ENCODE measurements around the gene CACNG5.

CACNG5 gene

GRCh38 chr17:66841328-66841727 is 6.4 kb downstream of the CACNG5 start:
- H3K27me3 ChIP-seq (ENCODE audit: insufficient read depth, low read length, poor library complexity) = no peaks in the 10 kb centered on the region
- no peaks in the 10 kb centered on the region for H3K36me3 ChIP-seq (ENCODE audit: insufficient read depth, low read length)

DNA sequence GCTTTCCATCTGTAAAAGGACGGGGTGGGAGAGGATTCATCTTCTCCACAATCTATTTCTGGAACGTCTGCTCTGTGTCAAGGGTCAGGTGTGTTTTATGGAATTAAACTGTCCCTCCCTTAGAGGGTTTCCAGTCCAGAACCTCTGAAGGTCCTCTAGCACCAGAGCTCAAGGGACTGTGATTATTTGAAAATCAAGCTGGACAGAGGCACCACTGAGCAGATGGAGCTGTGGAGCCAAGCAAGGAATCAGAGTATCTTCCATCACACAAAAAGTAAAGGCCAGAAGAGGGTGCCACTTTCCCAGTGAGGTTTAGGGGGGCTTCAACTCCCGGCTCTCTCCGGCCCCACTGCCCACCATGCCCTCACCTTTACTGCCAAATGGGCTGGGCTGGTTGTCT is 6.8 kb downstream of the CACNG5 start:
- H3K4me1 ChIP-seq (ENCODE audit: insufficient read depth, low read length) = no peaks in the 10 kb centered on the region
- TF ChIP-seq, protein P1, sequence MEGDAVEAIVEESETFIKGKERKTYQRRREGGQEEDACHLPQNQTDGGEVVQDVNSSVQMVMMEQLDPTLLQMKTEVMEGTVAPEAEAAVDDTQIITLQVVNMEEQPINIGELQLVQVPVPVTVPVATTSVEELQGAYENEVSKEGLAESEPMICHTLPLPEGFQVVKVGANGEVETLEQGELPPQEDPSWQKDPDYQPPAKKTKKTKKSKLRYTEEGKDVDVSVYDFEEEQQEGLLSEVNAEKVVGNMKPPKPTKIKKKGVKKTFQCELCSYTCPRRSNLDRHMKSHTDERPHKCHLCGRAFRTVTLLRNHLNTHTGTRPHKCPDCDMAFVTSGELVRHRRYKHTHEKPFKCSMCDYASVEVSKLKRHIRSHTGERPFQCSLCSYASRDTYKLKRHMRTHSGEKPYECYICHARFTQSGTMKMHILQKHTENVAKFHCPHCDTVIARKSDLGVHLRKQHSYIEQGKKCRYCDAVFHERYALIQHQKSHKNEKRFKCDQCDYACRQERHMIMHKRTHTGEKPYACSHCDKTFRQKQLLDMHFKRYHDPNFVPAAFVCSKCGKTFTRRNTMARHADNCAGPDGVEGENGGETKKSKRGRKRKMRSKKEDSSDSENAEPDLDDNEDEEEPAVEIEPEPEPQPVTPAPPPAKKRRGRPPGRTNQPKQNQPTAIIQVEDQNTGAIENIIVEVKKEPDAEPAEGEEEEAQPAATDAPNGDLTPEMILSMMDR (IDR thresholded peaks at IDR 0.05; ENCODE audit: borderline replicate concordance, extremely low read depth, low read length, poor library complexity, severe bottlenecking) = no peak
- TF ChIP-seq EZH2 (IDR thresholded peaks at IDR 0.05; ENCODE audit: borderline replicate concordance, low read depth, low read length, severe bottlenecking) = no peak

More at GRCh38 chr17:66841328-66841727, 6.4 kb downstream of the CACNG5 start:
- Histone ChIP-seq H4K20me1 (ENCODE audit: insufficient read depth, low read length) (peaks cover 3% of the 10 kb centered on the region; the same call in 1 of the 2 replicates), H3K4me2 (ENCODE audit: insufficient read depth, low read length) (no peak overlapping the region), H3K79me2 (ENCODE audit: insufficient read depth, low read length) (no peaks in the 10 kb centered on the region), H3K27ac (ENCODE audit: low read length) (no peak overlapping the region), H3K9me3 (ENCODE audit: insufficient read depth, low read length, severe bottlenecking) (peaks cover 3% of the 10 kb centered on the region), H3K9ac (ENCODE audit: low read depth, low read length) (no peak overlapping the region), H3K4me3 (ENCODE audit: low read depth in 1 of 2, low read length in 2 of 2) (no peak overlapping the region), H2AFZ (ENCODE audit: low read depth, low read length) (no peak overlapping the region), H3K4me1 (ENCODE audit: insufficient read depth, low read length) (no peaks in the 10 kb centered on the region)
- DNase-seq (no peak), ATAC-seq (ENCODE audit: insufficient read depth, low read depth) (no peak)
- TF ChIP-seq, protein P1 (IDR thresholded peaks at IDR 0.05; ENCODE audit: borderline replicate concordance, extremely low read depth, low read length, poor library complexity, severe bottlenecking) = no peak

GRCh38 chr17:66842505-66842904 is 7.6 kb downstream of the CACNG5 start:
- Histone ChIP-seq H4K20me1 (ENCODE audit: insufficient read depth, low read length) (peaks cover 3% of the 10 kb centered on the region; the same call in 1 of the 2 replicates), H3K27ac (ENCODE audit: low read length) (no peak overlapping the region), H2AFZ (ENCODE audit: low read depth, low read length) (no peak overlapping the region), H3K4me3 (ENCODE audit: low read depth in 1 of 2, low read length in 2 of 2) (no peak overlapping the region), H3K27me3 (ENCODE audit: insufficient read depth, low read length, poor library complexity) (no peaks in the 10 kb centered on the region), H3K79me2 (ENCODE audit: insufficient read depth, low read length) (no peaks in the 10 kb centered on the region), H3K36me3 (ENCODE audit: insufficient read depth, low read length) (no peaks in the 10 kb centered on the region), H3K4me1 (ENCODE audit: insufficient read depth, low read length) (no peaks in the 10 kb centered on the region), H3K9me3 (ENCODE audit: insufficient read depth, low read length, severe bottlenecking) (peaks cover 6% of the 10 kb centered on the region), H3K4me2 (ENCODE audit: insufficient read depth, low read length) (no peak overlapping the region), H3K9ac (ENCODE audit: low read depth, low read length) (no peak overlapping the region)
- TF ChIP-seq, protein P1 (IDR thresholded peaks at IDR 0.05; ENCODE audit: borderline replicate concordance, extremely low read depth, low read length, poor library complexity, severe bottlenecking) = no peak
- no peak for TF ChIP-seq EZH2 (IDR thresholded peaks at IDR 0.05; ENCODE audit: borderline replicate concordance, low read depth, low read length, severe bottlenecking)
- no peak for DNase-seq
- ATAC-seq (ENCODE audit: insufficient read depth, low read depth) = no peak

More for the DNA sequence above, 6.8 kb downstream of the CACNG5 start:
- H3K36me3 ChIP-seq (ENCODE audit: insufficient read depth, low read length) = no peaks in the 10 kb centered on the region
- no peaks in the 10 kb centered on the region for H3K27me3 ChIP-seq (ENCODE audit: insufficient read depth, low read length, poor library complexity)
- no peaks in the 10 kb centered on the region for H3K79me2 ChIP-seq (ENCODE audit: insufficient read depth, low read length)
- no peak for ATAC-seq (ENCODE audit: insufficient read depth, low read depth)
- H3K27ac ChIP-seq (ENCODE audit: low read length) = no peak overlapping the region
- H2AFZ ChIP-seq (ENCODE audit: low read depth, low read length) = no peak overlapping the region
- H3K4me2 ChIP-seq (ENCODE audit: insufficient read depth, low read length) = no peak overlapping the region
- peaks cover 3% of the 10 kb centered on the region; the same call in 1 of the 2 replicates for H4K20me1 ChIP-seq (ENCODE audit: insufficient read depth, low read length)
- no peak overlapping the region for H3K4me3 ChIP-seq (ENCODE audit: low read depth in 1 of 2, low read length in 2 of 2)
- H3K9me3 ChIP-seq (ENCODE audit: insufficient read depth, low read length, severe bottlenecking) = peaks cover 6% of the 10 kb centered on the region
- DNase-seq = no peak
- H3K9ac ChIP-seq (ENCODE audit: low read depth, low read length) = no peak overlapping the region

GRCh38 chr17:66842959-66843358 is 8.0 kb downstream of the CACNG5 start:
- Histone ChIP-seq H3K36me3 (ENCODE audit: insufficient read depth, low read length) (no peaks in the 10 kb centered on the region), H4K20me1 (ENCODE audit: insufficient read depth, low read length) (peaks cover 3% of the 10 kb centered on the region; the same call in 1 of the 2 replicates), H3K27ac (ENCODE audit: low read length) (no peak overlapping the region), H3K4me1 (ENCODE audit: insufficient read depth, low read length) (no peaks in the 10 kb centered on the region), H3K79me2 (ENCODE audit: insufficient read depth, low read length) (no peaks in the 10 kb centered on the region), H3K9ac (ENCODE audit: low read depth, low read length) (no peak overlapping the region), H2AFZ (ENCODE audit: low read depth, low read length) (no peak overlapping the region), H3K9me3 (ENCODE audit: insufficient read depth, low read length, severe bottlenecking) (peaks cover 6% of the 10 kb centered on the region), H3K27me3 (ENCODE audit: insufficient read depth, low read length, poor library complexity) (no peaks in the 10 kb centered on the region), H3K4me3 (ENCODE audit: low read depth in 1 of 2, low read length in 2 of 2) (no peak overlapping the region), H3K4me2 (ENCODE audit: insufficient read depth, low read length) (no peak overlapping the region)
- no peak for DNase-seq
- no peak for ATAC-seq (ENCODE audit: insufficient read depth, low read depth)
- TF ChIP-seq, protein P1 (IDR thresholded peaks at IDR 0.05; ENCODE audit: borderline replicate concordance, extremely low read depth, low read length, poor library complexity, severe bottlenecking) = no peak
- TF ChIP-seq EZH2 (IDR thresholded peaks at IDR 0.05; ENCODE audit: borderline replicate concordance, low read depth, low read length, severe bottlenecking) = no peak
